Activated T-helper 1 cell treated with Interleukin-2 at 50 U/mL for 16 hours (primary cell): ENCODE results near the gene CCDC175.

Experiments
- DNase-seq: peaks from one replicate; pipeline ENCODE4 v3.0.0-alpha.2; 2020; ENCODE audit warnings: low read depth

Gene CCDC175

GRCh38 chr14:59538936-59539335 lies 37.7 kb downstream of the CCDC175 start:
- DNase-seq = no peak

GRCh38 chr14:59537476-59537875 lies 39.1 kb downstream of the CCDC175 start:
- no peak for DNase-seq

- DNase-seq = no peak
Measured at GRCh38 chr14:59534361-59534987, 42.1 kb downstream of the CCDC175 start.

- DNase-seq = no peak
Measured at GRCh38 chr14:59532419-59532818, 44.2 kb downstream of the CCDC175 start.

- no peak for DNase-seq
Measured at GRCh38 chr14:59530349-59530748, 46.3 kb downstream of the CCDC175 start.

- DNase-seq = no peak
Measured at GRCh38 chr14:59529189-59529588, 47.4 kb downstream of the CCDC175 start.

- no peak for DNase-seq
Measured at GRCh38 chr14:59520224-59520623, 56.4 kb downstream of the CCDC175 start.

GRCh38 chr14:59511916-59512575 lies 64.6 kb downstream of the CCDC175 start:
- DNase-seq = no peak

- DNase-seq = no peak
Measured at GRCh38 chr14:59510966-59511365, 65.6 kb downstream of the CCDC175 start.

GRCh38 chr14:59510001-59510400 lies 66.6 kb downstream of the CCDC175 start:
- no peak for DNase-seq

GRCh38 chr14:59509101-59509500 lies 67.5 kb downstream of the CCDC175 start:
- no peak for DNase-seq

- DNase-seq = no peak
Measured at GRCh38 chr14:59507752-59508103, 68.9 kb downstream of the CCDC175 start.

GRCh38 chr14:59507063-59507751 lies 69.4 kb downstream of the CCDC175 start:
- no peak for DNase-seq

GRCh38 chr14:59503256-59503655 lies 73.4 kb downstream of the CCDC175 start:
- DNase-seq = no peak

- no peak for DNase-seq
Measured at GRCh38 chr14:59500732-59501131, 75.9 kb downstream of the CCDC175 start.

- DNase-seq = no peak
Measured at GRCh38 chr14:59492384-59492783, 84.2 kb downstream of the CCDC175 start.

GRCh38 chr14:59490756-59491155 lies 85.9 kb downstream of the CCDC175 start:
- no peak for DNase-seq

- DNase-seq = no peak
Measured at GRCh38 chr14:59484639-59485175, 91.9 kb downstream of the CCDC175 start.

GRCh38 chr14:59483819-59484638 lies 92.6 kb downstream of the CCDC175 start, which contains the start of the genes JKAMP and L3HYPDH:
Gene JKAMP, plus strand, starts transcription at chr14:59484517. Its CDS starts 73 bp downstream, at chr14:59484590.
Gene L3HYPDH, minus strand, starts transcription at chr14:59484408. Its CDS starts 92 bp downstream, at chr14:59484316.
- peak; percentile 95 for DNase-seq

- DNase-seq = no peak
Measured at GRCh38 chr14:59483363-59483762, 93.2 kb downstream of the CCDC175 start.

GRCh38 chr14:59482541-59483331 lies 93.9 kb downstream of the CCDC175 start:
- no peak for DNase-seq
